ENCODE measurements around the gene HIGD1C. TPM values are rescaled to one million over a fixed set of nuclear protein-coding genes. Genes with fewer than 3 reads are reported as not detected.

HIGD1C gene
- total RNA-seq, 1 donor from 2014 or later, result not detected

- no peak for DNase-seq (ENCODE audit: low read depth)
- no peak overlapping the region for H3K4me3 ChIP-seq (ENCODE audit: low read depth, low read length)
- TF ChIP-seq, protein P1, sequence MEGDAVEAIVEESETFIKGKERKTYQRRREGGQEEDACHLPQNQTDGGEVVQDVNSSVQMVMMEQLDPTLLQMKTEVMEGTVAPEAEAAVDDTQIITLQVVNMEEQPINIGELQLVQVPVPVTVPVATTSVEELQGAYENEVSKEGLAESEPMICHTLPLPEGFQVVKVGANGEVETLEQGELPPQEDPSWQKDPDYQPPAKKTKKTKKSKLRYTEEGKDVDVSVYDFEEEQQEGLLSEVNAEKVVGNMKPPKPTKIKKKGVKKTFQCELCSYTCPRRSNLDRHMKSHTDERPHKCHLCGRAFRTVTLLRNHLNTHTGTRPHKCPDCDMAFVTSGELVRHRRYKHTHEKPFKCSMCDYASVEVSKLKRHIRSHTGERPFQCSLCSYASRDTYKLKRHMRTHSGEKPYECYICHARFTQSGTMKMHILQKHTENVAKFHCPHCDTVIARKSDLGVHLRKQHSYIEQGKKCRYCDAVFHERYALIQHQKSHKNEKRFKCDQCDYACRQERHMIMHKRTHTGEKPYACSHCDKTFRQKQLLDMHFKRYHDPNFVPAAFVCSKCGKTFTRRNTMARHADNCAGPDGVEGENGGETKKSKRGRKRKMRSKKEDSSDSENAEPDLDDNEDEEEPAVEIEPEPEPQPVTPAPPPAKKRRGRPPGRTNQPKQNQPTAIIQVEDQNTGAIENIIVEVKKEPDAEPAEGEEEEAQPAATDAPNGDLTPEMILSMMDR (conservative IDR thresholded peaks at IDR 0.05; ENCODE audit: low read depth, low read length), result no peak
These were observed 32.4 kb downstream of the HIGD1C start for GRCh38 chr12:50984586-50985298.

DNA sequence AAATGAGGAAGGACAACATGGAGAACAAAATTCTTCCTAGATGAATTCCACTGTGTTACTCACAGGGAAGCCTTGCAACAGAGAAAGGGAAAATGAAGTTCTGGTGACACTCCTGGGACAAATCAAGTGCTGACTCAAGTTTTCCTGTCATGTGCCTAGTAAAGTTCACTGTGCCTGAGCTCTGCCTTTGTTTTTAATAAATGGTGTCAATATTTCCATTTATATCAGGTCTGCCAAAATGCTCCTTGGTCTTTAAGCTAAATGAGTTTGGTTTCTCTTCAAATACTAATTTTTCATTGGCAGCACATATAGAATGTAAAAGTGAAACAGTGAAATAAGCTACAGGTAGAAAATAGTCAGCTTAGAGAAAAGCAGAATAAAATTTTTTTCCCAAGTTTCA is 33.0 kb downstream of the HIGD1C start:
- peak; percentile 56 for DNase-seq (ENCODE audit: low read depth)
- H3K4me3 ChIP-seq (ENCODE audit: low read depth, low read length), result no peak overlapping the region
- TF ChIP-seq, protein P1 (conservative IDR thresholded peaks at IDR 0.05; ENCODE audit: low read depth, low read length), result no peak

- no peak overlapping the region for H3K4me3 ChIP-seq (ENCODE audit: low read depth, low read length)
- TF ChIP-seq, protein P1 (conservative IDR thresholded peaks at IDR 0.05; ENCODE audit: low read depth, low read length), result peak; percentile 86
- no peak for DNase-seq (ENCODE audit: low read depth)
These were observed 34.8 kb downstream of the HIGD1C start for GRCh38 chr12:50986966-50987737.

- no peak for DNase-seq (ENCODE audit: low read depth)
- TF ChIP-seq, protein P1 (conservative IDR thresholded peaks at IDR 0.05; ENCODE audit: low read depth, low read length), result no peak
These were observed 35.7 kb downstream of the HIGD1C start for GRCh38 chr12:50988051-50988450.

DNA sequence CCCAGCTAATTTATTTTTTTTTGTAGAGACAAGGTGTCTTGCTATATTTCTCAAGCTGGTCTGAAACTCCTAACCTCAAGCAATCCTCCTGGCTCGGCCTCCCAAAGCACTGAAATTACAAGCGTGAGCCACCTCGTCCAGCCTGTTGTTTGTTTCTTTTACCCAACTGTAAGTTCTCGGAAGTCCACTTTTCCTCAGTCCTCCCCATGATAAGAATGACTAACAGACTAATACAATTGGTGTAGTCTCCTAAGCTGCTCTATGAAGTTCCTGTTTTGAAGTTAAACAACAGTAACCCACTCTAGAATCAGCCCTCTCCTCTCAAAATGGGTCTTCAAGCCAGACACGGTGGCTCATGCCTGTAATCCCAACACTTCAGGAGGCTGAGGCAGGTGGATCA is 36.5 kb downstream of the HIGD1C start:
- DNase-seq (ENCODE audit: low read depth), result no peak
- no peak overlapping the region for H3K4me3 ChIP-seq (ENCODE audit: low read depth, low read length)

More at GRCh38 chr12:50988051-50988450, 35.7 kb downstream of the HIGD1C start:
- no peak overlapping the region for H3K4me3 ChIP-seq (ENCODE audit: low read depth, low read length)

GRCh38 chr12:50990147-50990727 is 37.9 kb downstream of the HIGD1C start:
- no peak for DNase-seq (ENCODE audit: low read depth)
- TF ChIP-seq, protein P1 (conservative IDR thresholded peaks at IDR 0.05; ENCODE audit: low read depth, low read length), result no peak

More for the DNA sequence above, 36.5 kb downstream of the HIGD1C start:
- TF ChIP-seq, protein P1 (conservative IDR thresholded peaks at IDR 0.05; ENCODE audit: low read depth, low read length), result no peak

More at GRCh38 chr12:50990147-50990727, 37.9 kb downstream of the HIGD1C start:
- H3K4me3 ChIP-seq (ENCODE audit: low read depth, low read length), result no peak overlapping the region

Data from epithelial cell of proximal tubule (primary cell).